ENCODE measurements around the gene SHCBP1.

GRCh38 chr16:46582313-46582712 lies 38.9 kb downstream of the SHCBP1 start:
- TF ChIP-seq TEAD4 (IDR thresholded peaks at IDR 0.05) (no peak), REST (IDR thresholded peaks at IDR 0.05; ENCODE audit: low read depth) (no peak), FOXM1 (IDR thresholded peaks at IDR 0.05; ENCODE audit: borderline replicate concordance, low read depth) (no peak), RAD21 (IDR thresholded peaks at IDR 0.05; ENCODE audit: low read depth) (no peak), EP300 (IDR thresholded peaks at IDR 0.05; ENCODE audit: borderline replicate concordance) (no peak), CEBPB (IDR thresholded peaks at IDR 0.05) (no peak), TAF1 (IDR thresholded peaks at IDR 0.05; ENCODE audit: low read depth) (no peak), EGR1 (IDR thresholded peaks at IDR 0.05) (no peak), MAX (IDR thresholded peaks at IDR 0.05) (no peak), TCF12 (IDR thresholded peaks at IDR 0.05; ENCODE audit: low read depth) (no peak), ZBTB7A (IDR thresholded peaks at IDR 0.05; ENCODE audit: low read depth) (no peak), YY1 (IDR thresholded peaks at IDR 0.05; ENCODE audit: low read depth) (no peak)
